GM21717 (cell line): ENCODE measurements around the gene SNX10.

Experiments
- ATAC-seq: cut with Tn5 transposase; IDR thresholded peaks from one replicate; pipeline ENCODE4 v1.9.1; 2021; ENCODE audit warnings: mild to moderate bottlenecking, moderate library complexity; ENCODE audit not compliant: unreplicated experiment

The SNX10 gene

DNA sequence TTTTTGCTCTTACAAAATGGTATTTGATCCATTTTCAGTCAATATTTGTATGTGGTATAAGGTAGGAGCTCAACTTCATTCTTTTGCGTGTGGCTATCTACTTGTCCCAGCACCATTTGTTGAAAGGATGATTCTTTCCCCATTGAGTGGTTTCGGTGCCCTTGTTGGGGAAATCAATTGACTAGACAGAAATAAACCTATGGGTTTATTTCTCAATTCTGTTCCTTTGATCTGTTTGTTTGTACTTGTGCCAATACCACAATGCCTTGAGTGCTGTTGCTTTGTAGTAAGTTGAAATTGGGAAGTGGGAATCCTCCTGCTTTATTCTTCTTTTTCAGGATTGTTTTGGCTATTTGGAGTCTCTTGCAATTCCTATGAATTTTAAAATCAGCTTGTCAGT, 41.0 kb downstream of the SNX10 start:
- ATAC-seq, result no peak

DNA sequence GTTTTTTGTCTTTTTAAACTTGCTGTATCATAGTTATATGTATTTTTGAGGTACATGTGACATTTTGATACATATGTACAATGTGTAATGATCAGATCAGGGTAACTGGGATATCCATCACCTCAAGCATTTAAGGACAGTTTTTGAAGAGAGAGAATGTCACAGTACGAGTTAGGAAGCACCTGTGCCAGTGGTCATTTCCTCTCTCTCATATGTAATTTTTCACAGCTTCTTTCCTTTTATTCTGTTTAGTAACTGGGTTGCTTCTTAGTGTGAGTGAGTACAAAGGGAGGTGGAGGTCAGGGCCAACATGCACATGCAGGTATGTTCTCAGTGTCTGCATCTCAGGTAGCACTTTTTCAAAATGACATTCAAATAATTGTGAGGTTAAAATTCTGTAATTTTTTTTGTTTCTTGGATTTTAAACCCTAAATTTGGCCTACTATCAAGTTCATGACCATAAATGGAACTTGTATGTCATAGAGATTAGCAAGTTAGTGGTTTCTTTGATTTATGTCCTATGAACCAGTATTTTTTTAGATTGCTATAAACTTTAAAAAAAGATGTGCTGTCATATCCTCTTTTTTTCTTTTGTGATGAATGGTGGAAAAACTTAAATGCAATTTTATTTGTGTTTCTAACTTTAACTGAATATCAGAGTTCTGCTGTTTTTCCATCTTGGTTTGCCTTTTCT, 42.7 kb downstream of the SNX10 start:
- no peak for ATAC-seq

DNA sequence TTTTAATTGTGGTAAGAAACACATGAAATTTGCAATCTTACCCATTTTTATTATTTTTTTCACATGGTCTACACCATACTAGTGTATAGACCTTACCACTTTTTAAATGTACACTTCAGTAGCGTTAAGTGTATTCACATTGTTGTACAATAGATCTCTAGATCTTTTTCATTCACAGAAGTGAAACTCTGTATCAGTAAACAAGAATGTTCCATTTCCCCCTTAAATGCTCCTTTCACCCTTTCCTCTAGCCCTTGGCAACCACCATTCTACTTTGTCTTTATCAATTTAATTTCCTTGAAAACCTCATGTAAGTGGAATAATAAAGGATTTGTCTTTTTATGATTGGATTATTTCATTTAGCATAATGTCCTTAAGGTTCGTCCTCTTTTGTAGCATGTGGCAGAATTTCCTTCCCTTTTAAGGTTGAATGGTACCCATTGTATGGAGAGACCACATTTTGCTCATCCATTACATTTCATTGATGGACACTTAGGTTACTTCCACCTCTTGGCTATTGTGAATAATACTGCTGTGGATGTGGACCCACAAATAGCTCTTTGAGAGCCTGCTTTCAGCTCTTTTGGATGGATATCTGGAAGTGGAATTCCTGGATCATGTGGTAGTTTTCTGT, 45.7 kb downstream of the SNX10 start:
- no peak for ATAC-seq

DNA sequence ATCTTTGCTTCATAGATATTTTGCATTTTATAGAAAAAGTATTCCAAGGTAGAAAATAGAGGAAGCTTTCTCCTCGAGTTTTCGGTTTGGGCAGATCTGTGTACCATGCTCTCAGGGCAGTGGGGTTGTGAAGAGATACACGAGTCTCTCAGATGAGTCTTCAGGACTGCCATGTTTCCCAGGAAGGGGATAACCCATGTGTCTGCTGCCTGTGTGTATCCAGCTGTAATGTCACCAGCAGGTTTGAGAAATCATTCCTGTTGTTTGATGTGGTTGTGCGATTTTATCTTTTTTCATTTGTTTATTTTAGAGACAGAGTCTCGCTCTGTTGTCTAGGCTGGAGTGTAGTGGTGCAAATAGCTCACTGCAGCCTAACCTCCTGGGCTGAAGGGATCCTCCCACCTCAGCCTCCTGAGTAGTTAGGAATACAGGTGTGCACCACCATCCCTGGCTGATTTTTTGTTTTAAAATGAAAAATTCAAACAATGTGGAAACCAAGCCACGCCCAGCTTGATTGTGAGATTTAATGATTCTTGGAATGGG, 48.9 kb downstream of the SNX10 start:
- ATAC-seq, result no peak

DNA sequence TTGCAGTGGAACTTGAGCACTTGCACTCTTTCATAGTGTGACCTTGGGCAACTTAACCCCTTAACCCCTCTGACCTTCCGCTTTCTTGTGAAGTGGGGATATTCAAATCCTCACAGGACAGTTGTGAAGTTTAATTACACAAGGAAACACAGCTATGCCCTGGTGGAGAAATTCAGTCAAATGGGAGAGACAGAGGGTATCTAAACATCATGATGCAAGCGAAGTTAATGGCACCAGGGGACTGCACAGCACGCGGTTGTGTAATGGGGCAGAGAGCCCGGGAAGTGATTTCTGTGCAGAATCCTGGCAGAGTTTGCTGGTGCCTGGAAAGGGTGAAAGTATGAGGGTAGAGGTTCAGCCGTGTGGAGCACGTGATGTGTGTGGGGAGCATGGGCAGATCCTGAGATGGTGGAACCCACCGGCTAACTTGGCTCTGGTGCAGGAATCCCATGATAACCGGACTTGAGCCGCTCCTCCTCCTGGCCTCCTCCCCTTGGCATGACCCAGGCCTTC, 51.7 kb downstream of the SNX10 start:
- ATAC-seq, result no peak

DNA sequence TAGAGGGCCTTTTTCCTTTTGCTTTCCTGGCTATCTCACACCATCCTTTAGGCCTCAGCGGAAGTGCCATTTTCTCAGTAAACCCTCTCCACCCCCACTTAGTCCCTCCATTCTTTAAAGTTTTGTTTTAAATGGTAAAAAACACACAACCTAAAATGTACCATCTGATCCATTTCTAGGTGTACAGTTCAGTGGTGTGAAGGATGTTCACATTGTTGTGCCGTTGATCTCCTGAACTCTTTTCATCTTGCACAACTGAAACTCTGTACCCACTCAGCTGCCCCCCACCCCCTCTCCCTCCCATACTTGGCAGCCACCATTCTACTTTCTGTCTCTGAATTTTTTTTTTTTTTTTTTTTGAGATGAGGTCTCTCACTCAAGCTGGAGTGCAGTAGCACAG, 52.2 kb downstream of the SNX10 start:
- ATAC-seq, result no peak

DNA sequence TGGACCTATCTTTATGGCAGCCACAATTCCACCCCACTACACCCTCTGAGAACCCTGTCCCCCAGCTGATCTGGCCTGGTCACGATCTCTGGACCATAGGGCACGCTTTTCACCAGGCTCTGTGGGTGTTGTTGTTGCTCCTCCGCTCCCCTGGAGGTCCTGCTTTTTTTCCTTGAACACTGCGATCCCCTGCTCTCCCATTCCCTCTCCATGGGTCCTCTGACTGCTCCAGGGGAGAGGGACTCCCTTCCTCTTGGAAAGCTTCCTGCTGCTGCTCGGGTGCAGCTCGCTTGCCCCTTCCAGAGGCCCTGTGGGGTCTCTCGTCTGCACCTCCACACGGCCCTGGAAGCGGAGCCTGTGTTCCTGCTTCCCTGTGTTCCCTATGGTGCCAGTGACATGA, 53.5 kb downstream of the SNX10 start:
- no peak for ATAC-seq

DNA sequence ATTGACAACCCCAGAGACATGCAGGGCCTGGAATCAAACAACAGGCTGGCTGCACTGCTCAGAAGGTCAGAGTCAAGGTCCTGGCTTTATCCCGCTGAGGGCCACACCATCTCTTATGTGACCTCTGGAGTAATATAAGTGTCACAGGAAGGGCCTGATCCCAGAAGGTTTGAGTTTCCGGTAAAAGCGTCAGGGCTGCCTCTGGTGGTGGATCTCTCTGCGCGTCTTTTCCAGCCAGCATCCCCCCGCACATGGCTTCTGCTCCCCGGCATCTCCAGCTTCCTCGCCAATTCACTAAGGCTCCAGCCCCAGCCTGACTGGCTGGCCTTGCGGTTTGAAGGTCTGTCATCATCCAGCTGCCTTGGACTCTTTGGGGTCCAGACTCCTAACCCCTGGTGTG, 54.2 kb downstream of the SNX10 start:
- ATAC-seq, result no peak

DNA sequence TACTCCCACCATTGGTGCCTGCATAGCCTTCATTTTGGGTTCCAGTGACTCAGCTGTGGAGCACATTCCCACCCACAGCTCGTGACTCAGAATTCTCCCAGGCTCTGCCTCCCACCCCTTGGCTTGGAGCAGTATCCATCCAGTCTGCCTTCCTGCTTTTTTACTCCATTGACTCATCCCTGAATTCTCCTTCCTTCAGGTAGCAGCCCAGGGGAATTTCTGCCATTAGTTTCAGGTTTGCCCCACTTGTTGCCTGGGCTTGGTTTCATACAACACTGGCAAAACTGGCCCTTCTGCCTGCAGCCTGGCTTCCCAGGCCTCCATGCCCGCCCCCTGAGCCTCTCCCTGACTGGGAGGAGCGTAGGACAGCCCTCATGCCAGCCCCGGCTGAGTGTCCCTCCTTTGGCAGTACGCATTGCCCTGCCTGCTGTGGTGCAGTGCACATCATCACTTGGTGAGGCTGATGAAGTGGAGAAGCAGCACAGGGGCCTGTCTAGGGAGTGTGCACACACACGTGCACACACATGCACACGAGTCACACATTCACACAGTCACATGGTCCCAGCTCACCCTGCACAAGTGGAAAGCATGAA, 55.0 kb downstream of the SNX10 start:
- no peak for ATAC-seq

DNA sequence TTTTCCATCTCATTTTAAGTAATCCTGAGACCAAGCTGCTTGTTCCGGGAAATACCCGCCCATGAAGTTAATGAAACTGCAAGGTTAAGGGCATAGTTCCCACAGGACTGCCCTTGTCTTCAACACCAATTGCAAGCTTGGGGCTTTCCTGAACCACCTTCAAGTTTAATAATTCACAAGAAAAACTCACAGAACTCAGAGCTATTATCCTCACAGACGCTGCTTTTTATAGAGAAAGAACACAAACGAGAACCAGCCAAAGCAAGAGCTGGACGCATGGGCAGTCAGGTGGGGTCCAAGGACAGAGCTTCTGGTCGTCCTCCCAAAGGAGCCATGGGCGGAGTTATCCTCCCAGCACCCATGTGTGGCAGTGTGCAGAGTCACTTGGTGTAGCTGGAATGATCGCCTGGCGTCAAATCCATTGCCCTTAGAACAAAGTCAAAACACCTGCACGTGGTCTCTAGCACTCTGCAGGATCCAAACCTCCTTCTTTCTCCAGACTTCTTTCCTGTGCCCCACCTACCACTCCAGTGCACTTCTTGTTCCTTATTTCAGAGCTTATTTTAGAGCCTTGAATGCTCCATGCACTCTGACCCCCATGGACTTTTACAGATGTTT, 56.7 kb downstream of the SNX10 start:
- ATAC-seq, result no peak

DNA sequence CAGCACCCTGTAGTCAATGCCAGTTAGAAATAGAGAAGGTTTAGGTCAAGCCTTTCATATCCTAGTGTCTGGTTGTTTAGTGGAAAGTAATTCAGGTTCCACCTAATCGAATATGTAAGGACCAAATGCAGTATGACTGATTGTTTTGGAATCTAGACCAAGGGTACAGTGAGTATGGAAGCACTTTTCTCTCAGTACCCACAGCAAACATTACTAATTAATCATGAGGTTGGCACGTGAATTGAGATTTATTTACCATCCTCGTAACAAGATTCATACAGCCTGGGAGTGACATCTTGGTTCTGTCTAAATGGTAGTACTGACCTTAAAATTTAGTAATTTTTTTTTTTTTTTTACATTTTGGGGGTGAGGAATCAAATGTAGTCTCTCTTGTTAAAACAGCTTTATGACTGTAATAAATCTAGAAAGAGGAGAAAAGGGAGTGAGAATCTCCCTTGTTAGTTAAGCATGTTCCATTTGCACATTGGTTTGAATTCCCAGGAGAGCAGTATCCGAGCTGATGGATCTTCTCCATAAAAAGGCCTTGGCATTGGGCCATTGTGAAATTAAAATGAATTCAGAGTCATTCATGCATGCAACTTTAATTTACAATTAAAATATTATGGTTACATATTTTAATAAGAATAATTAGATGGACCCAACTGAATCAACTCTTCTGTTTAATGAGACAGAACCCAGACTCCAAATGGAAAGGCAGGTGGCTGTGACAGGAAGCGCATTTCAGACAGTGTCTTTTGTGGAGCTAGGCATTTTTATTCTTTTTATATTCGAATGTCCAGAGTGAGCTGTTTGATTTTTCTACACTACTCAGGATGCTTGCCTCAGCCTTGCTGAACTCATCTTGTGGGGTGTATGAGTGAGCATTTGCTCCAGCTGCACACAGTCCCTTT, 57.6 kb downstream of the SNX10 start:
- ATAC-seq, result no peak

DNA sequence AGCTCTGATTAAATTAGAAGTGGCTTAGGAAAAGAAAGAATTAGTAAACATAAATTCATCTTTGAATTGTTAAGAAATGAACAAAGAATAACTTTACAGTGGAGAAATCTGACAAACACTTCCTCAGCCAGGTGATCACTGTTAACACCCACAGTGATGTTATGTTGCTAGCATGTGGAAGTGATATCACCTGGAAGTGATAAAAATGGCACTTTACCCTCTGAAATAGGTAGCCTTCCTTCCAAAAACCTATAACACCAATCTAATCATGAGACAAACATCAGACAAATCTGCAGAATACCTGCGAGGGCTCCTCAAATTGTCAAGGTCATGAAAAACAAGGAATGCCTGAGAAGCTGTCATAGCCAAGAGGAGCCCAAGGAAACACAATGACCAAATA, 59.5 kb downstream of the SNX10 start:
- ATAC-seq, result no peak

DNA sequence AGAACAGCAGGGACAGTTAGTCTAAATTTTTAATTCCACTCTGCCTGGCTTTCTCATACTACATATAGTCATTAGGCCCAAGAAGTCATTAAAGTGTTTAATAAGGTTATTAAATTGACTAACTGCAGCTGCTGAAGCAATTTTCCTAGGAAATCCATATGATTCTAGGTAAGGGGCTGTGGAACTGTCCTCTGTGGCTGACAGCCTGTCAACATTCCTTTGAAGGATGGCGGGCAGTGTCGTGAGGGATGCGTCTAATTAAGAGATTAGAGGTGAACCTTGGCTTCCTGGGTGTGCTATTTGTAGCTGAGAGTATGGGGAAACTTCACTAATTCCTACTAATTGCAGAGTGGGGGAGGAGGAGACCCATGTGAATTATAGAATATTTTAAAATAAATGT, 64.6 kb downstream of the SNX10 start:
- ATAC-seq, result no peak

DNA sequence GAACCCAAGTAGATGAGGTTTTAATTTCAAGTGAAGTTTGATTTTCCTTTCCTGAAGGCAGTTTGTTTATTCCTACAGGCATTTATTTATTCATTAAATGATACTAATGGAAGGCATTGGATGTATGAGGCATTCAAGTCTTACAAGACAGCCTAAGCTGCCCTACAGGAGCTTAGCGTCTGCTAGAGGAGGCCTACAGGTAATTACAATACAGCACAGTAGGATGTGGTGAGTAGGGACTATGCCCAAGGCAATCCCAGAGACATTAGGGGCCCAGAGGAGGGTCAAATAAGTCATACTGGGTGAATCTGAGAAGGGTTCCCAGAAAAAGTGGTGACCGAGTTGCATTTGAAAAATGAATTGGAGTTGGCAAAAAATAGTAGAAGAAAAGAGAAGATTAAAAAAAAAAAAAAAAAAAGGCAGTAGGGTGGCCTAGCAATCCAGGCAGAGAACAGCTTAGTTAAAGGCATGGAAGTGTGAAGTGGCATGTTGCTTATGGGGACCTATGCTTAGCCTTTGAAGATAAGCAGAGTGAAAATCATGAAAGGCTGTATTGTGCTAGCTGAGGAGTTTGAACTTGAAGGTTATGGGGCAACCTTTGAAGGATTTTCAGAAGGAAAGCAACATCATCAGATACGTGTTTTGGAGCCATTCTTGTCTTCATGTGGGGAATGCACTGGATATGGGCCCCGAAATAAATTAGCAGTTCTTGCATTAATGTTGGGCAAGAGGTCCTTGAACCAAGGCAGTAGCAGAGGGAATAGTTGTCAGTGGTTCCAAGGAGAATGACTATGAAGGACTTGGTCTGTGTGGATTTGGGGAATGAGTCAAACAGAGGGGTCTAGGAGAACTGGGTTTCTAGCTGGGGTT, 65.5 kb downstream of the SNX10 start:
- no peak for ATAC-seq

DNA sequence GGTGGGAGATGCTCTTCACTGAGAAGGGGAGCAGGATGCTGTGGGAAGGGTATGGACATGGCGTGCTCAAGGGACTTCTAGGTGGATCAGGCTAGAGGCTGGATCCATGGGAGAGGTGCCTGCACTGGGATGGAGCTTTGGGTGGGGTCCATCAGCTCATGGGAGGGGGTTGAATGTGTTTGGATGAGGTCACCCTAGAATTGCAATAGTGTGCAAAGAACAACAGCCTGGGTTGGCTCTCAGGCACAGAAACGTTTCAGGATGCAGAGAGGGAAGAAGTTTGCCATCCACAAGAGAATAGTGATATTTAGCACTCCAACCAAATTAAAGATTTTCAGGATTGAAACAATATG, 66.1 kb downstream of the SNX10 start:
- no peak for ATAC-seq

DNA sequence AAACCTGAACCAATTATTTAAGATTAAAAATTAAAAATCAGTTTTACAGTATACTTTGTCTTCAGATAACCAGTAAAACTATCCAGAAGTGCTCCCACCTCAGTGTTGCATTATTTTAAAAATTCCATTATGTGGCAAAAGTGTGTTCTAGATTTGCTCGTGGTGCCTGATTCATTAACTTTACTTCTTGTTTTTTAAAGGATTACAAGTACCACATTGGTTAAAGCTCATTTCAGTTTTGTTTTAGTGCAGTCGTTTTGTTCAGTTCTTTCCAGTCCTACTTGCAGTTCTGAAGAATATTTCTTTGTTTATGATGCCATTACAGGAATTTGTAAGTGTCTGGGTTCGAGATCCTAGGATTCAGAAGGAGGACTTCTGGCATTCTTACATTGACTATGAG, 69.0 kb downstream of the SNX10 start:
- no peak for ATAC-seq

DNA sequence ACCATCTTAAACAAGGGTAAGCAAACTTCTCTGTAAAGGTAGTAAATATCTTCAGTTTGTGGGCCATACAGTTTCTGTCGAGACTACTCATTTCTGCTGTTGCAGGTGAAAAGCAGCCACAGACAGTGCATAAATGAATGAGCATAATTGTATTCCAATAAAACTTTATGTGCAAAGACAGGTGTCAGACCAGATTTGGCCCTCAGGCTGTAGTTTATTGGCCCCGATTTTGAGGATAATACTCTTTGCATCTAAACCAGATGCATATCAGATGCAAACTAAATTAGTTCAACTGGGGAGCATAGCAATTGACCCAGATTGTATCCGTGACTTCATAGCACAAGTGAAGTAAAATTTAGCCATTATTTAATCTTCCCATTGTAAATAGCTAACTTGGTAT, 70.0 kb downstream of the SNX10 start:
- ATAC-seq, result no peak

DNA sequence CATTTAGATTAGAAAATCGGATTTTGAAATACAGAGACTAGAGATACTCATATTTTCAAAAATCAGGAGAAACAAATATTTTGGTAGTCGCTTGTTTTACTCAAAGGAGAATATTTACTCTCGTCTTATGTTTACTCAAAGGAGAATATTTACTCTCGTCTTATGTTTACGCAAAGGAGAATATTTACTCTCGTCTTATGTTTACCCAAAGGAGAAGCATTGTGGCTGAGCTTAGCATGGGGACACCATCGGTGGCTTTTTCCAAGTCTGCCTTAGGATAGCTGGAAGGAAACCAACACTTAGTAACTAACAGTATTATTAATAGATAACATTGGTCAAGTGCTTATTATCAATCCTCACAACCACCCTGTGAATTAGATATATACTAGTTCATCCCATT, 71.8 kb downstream of the SNX10 start:
- ATAC-seq, result no peak

DNA sequence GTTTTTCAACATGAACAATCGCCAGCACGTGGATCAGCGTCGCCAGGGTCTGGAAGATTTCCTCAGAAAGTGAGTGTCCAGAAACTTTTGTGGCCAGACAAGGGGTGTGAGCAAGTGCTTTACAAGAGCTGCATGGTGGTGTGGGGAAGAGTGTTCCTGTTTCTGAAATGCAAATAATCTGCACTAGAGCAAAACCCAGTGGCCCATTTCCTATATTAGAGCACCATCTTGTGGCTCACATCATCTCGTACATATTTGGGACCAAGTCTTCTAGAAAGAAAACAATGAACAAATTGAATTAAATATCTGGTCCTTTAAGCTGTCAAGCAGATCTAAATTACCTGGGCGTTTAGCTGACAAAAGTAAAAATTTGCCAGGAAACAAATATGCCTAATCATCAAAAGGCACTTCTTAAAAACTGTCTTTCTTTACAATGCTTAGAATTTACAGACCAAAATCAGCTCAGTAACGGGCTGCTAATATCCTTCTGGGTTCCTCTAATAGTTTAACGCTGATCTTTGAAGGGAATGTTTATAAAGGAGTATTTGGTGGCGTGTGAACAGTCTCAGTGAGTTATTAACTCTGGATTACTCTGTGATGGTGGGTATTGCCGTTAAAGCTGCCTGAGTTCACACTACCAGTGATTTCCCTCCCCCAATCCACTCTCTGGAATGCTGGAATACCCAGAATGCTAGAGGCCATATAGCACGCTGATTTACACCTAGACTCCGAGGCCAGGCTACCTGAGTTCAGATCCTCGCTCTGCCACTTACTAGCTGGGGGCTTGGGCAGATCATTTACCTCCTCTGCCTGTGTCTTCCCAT, 73.6 kb downstream of the SNX10 start:
- ATAC-seq, result peak; percentile 81
